Measurements from ENCODE around the gene NEB.

The NEB gene

GRCh38 chr2:151465771-151466170, 268.5 kb downstream of the NEB start:
- DNase-seq = no peak

GRCh38 chr2:151459358-151459757, 274.9 kb downstream of the NEB start:
- DNase-seq = no peak

- no peak for DNase-seq
Measured at GRCh38 chr2:151439127-151439526, 295.1 kb downstream of the NEB start.

GRCh38 chr2:151438506-151438905, 295.8 kb downstream of the NEB start:
- no peak for DNase-seq

- DNase-seq = no peak
Measured at GRCh38 chr2:151437630-151438029, 296.6 kb downstream of the NEB start.

Data from cerebellar nuclear complex (tissue), 1 donor.